ENCODE measurements around the gene FBLN1. TPM values are rescaled to one million over a fixed set of nuclear protein-coding genes. Genes with fewer than 3 reads are reported as not detected.

The FBLN1 gene
- total and polyA plus RNA-seq, 2 of the 13 experiments (the other 11 are each of a cell fraction or from before 2014, with no cell fraction given) = 37.3 to 103 TPM

- TF ChIP-seq, protein P1, sequence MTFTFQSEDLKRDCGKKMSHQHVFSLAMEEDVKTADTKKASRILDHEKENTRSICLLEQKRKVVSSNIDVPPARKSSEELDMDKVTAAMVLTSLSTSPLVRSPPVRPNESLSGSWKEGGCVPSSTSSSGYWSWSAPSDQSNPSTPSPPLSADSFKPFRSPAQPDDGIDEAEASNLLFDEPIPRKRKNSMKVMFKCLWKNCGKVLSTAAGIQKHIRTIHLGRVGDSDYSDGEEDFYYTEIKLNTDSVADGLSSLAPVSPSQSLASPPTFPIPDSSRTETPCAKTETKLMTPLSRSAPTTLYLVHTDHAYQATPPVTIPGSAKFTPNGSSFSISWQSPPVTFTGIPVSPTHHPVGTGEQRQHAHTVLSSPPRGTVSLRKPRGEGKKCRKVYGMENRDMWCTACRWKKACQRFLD (CRISPR knock-in tag; IDR thresholded peaks at IDR 0.05; ENCODE audit: borderline replicate concordance) = no peak
- no peak for TF ChIP-seq SMYD3 (CRISPR knock-in tag; IDR thresholded peaks at IDR 0.05)
These were observed 80.3 kb downstream of the FBLN1 start (continued) for GRCh38 chr22:45582955-45583320.

- FAIRE-seq (no peak), ATAC-seq (no peak), DNase-seq (ENCODE audit: low spot score) (no peak)
- Histone ChIP-seq H3K4me1 (ENCODE audit: insufficient read depth, low read length) (no peaks in the 10 kb centered on the region), H3K27me3 (ENCODE audit: control insufficient read depth in 1 of 2, insufficient read depth in 2 of 2, low read length in 2 of 2) (no peaks in the 10 kb centered on the region), H4K20me1 (ENCODE audit: insufficient read depth, low read length) (no peaks in the 10 kb centered on the region), H3K79me2 (ENCODE audit: insufficient read depth, low read length) (no peaks in the 10 kb centered on the region), H3K4me2 (ENCODE audit: low read depth, low read length) (no peak overlapping the region), H3K27ac (ENCODE audit: extremely low read length, insufficient read depth, low read length) (no peak overlapping the region), H3K9ac (ENCODE audit: insufficient read depth, low read depth, low read length) (no peak overlapping the region), H3K4me3 (replicated peaks in 1 of 3; ENCODE audit: insufficient read depth in 1 of 3, low read depth in 2 of 3, low read length in 3 of 3) (no peak overlapping the region), H3K9me3 (ENCODE audit: low read length) (no peaks in the 10 kb centered on the region), H2AFZ (ENCODE audit: low read length) (no peak overlapping the region), H3K36me3 (replicated peaks in 1 of 2; ENCODE audit: control insufficient read depth in 1 of 2, insufficient read depth in 2 of 2, low read length in 2 of 2) (peaks cover 1 to 3% of the 10 kb centered on the region in 2 experiments; a peak in 1 of 5 replicates)
- intact Hi-C loops (cut with micrococcal nuclease; ENCODE audit: unreplicated experiment) = no loop called here
- ChIA-PET CTCF (ENCODE audit: low intra/inter-chr PET ratio, low total read pairs) (no interaction called here), POLR2A (no interaction called here)
- 89% methylated on average over 5 of the region's 5 CpGs for WGBS (ENCODE audit: low lambda C conversion rate)
- in situ Hi-C loops (cut with HindIII; ENCODE audit: extremely low pct_ligation_motif_present, low pct_unique_long_range_greater_than_20kb) = no loop called here
- TF ChIP-seq FOXM1 (CRISPR knock-in tag; IDR thresholded peaks at IDR 0.05) (no peak), ZNF556 (CRISPR knock-in tag; IDR thresholded peaks at IDR 0.05; ENCODE audit: borderline replicate concordance) (no peak), ZNF446 (CRISPR knock-in tag; IDR thresholded peaks at IDR 0.05) (no peak), ZBTB1 (CRISPR knock-in tag; IDR thresholded peaks at IDR 0.05; ENCODE audit: borderline replicate concordance) (no peak), ZSCAN9 (CRISPR knock-in tag; IDR thresholded peaks at IDR 0.05; ENCODE audit: borderline replicate concordance) (no peak), ATF7 (IDR thresholded peaks at IDR 0.05) (no peak), ATF7 (CRISPR knock-in tag; IDR thresholded peaks at IDR 0.05) (no peak), KDM2A (CRISPR knock-in tag; IDR thresholded peaks at IDR 0.05; ENCODE audit: borderline replicate concordance, low read depth) (no peak), GATAD2A (CRISPR knock-in tag; IDR thresholded peaks at IDR 0.05) (no peak), YEATS2 (CRISPR knock-in tag; IDR thresholded peaks at IDR 0.05; ENCODE audit: borderline replicate concordance) (no peak), PHF20 (CRISPR knock-in tag; IDR thresholded peaks at IDR 0.05) (no peak), ZNF777 (CRISPR knock-in tag; IDR thresholded peaks at IDR 0.05) (no peak), WIZ (CRISPR knock-in tag; IDR thresholded peaks at IDR 0.05) (no peak), ADNP (CRISPR knock-in tag; IDR thresholded peaks at IDR 0.05) (no peak), KAT2B (IDR thresholded peaks at IDR 0.05; ENCODE audit: borderline replicate concordance, low read depth, low read length) (no peak)
- TF ChIP-seq, protein P2, sequence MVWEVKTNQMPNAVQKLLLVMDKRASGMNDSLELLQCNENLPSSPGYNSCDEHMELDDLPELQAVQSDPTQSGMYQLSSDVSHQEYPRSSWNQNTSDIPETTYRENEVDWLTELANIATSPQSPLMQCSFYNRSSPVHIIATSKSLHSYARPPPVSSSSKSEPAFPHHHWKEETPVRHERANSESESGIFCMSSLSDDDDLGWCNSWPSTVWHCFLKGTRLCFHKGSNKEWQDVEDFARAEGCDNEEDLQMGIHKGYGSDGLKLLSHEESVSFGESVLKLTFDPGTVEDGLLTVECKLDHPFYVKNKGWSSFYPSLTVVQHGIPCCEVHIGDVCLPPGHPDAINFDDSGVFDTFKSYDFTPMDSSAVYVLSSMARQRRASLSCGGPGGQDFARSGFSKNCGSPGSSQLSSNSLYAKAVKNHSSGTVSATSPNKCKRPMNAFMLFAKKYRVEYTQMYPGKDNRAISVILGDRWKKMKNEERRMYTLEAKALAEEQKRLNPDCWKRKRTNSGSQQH (CRISPR knock-in tag; IDR thresholded peaks at IDR 0.05; ENCODE audit: low read depth) = no peak
- BruUV-seq (replicated peaks) = no TSS peak
These were observed 80.8 kb downstream of the FBLN1 start for GRCh38 chr22:45583504-45583903.

All from HepG2 (cell line).